MG63 (cell line): Measurements from ENCODE around the gene GLRA3. TPM values are rescaled to one million over a fixed set of nuclear protein-coding genes. Genes with fewer than 3 reads are reported as not detected.
A peak's percentile ranks its signal among the peaks of the same experiment; 100 is the strongest.
"Not testable (repeated sequence)": the region's sequence is repeated elsewhere in the genome, so short reads cannot be mapped to it uniquely, and the experiment has no call there.

ENCODE experiments used
- DNase-seq: peaks from one replicate; pipeline ENCODE4 v3.0.0-alpha.2; 2020
- H3K27me3 ChIP-seq: fragments of 250-450 bp; sonication (Bioruptor Pico); 2 replicates; pipeline ENCODE4 v1.5.1; 2020; ENCODE audit warnings: mild to moderate bottlenecking, moderate library complexity
- H3K36me3 ChIP-seq: fragments of 250-450 bp; sonication (Bioruptor Pico); 2 replicates; pipeline ENCODE4 v1.5.1; 2020; ENCODE audit warnings: mild to moderate bottlenecking, moderate library complexity
- H3K4me3 ChIP-seq: fragments of 250-450 bp; sonication (Bioruptor Pico); 2 replicates; pipeline ENCODE4 v1.5.1; 2020; ENCODE audit warnings: mild to moderate bottlenecking, moderate library complexity
- H3K9me3 ChIP-seq: fragments of 250-450 bp; sonication (Bioruptor Pico); 2 replicates; pipeline ENCODE4 v1.5.1; 2020; ENCODE audit warnings: mild to moderate bottlenecking, moderate library complexity
- total RNA-seq: library from RNA; depleted of rRNA; stranded (reverse); fragments of >200 nt; shearing (Covaris generic); gene quantifications from 2 replicates; pipeline ENCODE4 v1.2.3, GENCODE V29; 2014; ENCODE audit warnings: low replicate concordance

Gene GLRA3
- total RNA-seq, 1 experiment from 2014 or later, result not detected

DNA sequence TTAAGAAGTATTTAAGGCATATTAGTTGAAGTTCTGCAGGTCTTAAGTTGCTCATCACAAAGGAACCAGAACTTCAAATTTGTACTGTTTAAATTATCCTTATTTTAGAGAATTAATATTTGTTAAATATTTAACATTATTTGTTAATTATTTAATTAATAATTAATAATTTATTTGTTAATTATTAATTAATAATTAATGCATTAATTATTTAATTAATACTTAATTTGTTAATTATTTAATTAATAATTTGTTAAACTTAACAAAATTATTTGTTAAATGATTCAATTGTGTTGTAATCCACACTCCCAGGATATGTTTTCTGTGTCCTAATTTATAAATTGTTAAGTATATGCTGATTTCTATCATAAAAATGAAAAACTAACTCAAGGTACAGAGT, 129.4 kb downstream of the GLRA3 start:
- H3K9me3 ChIP-seq, result no peaks in the 10 kb centered on the region
- no peak overlapping the region for H3K4me3 ChIP-seq
- DNase-seq, result no peak
- H3K36me3 ChIP-seq, result no peaks in the 10 kb centered on the region
- H3K27me3 ChIP-seq, result no peaks in the 10 kb centered on the region

DNA sequence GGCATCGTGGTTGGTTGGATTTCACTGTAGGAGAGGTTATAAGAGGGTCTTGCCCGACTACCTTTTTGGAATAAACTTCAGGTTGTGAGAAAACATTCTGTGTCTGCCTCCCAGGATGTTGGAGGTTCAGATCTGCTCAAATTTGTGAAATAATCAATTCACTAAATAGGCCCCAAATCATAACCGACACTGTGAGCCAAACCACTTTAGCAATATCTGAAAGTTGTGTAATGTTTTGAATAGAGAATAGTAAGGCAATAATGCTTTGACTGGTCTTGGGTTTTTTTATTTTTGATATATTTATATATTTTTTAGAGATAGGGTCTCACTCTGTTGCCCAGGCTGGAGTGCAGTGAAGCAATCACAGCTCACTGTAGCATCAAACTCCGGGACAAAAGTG, 131.2 kb downstream of the GLRA3 start:
- H3K9me3 ChIP-seq, result no peaks in the 10 kb centered on the region; the same call in 1 of the 2 replicates
- H3K4me3 ChIP-seq, result no peak overlapping the region
- H3K36me3 ChIP-seq, result no peaks in the 10 kb centered on the region
- DNase-seq, result no peak
- H3K27me3 ChIP-seq, result no peaks in the 10 kb centered on the region

DNA sequence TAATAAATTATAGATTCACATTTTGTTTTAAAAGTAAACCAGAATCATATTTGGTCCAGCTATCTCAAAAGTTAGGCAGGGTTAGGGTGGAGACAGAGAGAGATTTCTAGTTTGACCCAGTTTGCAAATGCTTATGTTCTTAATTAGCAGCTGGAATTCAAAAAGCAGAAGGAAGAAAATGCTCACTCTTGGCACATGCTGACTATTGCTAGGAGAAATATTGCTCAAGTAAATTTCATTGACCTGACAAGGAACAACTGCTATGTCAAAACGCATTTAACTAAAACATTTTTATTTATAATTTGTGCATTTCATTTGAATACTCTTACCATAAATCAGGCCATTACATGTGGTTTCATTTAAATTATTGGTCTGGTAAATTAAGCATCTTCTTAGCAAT, 131.8 kb downstream of the GLRA3 start:
- H3K9me3 ChIP-seq, result no peaks in the 10 kb centered on the region; the same call in 1 of the 2 replicates
- no peak for DNase-seq
- H3K27me3 ChIP-seq, result no peaks in the 10 kb centered on the region
- H3K4me3 ChIP-seq, result no peak overlapping the region
- no peaks in the 10 kb centered on the region for H3K36me3 ChIP-seq

DNA sequence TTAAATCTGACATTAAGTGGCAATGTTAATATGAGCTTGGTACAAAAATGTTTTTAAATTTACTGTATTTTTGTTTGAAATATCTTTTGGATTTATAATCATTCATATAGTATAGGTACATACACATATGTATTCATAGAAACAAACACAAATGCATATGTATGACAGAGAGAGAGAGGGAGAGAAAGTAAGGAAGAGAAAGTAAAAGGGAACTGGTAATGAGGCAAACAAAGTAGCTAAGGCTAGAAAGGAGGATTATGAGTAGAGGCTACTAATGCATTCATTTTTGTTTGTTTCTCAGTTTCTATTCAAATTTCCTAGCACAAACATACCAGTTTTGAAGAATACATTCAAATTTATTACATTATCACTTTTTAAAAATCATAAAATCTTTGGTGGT, 132.4 kb downstream of the GLRA3 start:
- no peak for DNase-seq
- Histone ChIP-seq H3K36me3 (no peaks in the 10 kb centered on the region), H3K9me3 (no peaks in the 10 kb centered on the region; the same call in 1 of the 2 replicates), H3K27me3 (no peaks in the 10 kb centered on the region), H3K4me3 (no peak overlapping the region)

DNA sequence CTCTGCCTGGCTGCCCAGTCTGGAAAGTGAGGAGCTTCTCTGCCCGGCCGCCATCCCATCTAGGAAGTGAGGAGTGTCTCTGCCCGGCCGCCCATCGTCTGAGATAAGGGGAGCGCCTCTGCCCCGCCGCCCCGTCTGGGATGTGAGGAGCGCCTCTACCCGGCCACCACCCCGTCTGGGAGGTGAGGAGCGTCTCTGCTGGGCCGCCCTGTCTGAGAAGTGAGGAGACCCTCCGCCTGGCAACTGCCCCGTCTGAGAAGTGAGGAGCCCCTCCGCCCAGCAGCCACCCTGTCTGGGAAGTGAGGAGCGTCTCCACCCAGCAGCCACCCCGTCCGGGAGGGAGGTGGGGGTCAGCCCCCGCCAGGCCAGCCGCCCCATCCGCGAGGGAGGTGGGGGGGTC, 137.2 kb downstream of the GLRA3 start:
- DNase-seq, H3K36me3 ChIP-seq, H3K9me3 ChIP-seq, H3K4me3 ChIP-seq, H3K27me3 ChIP-seq: not testable (repeated sequence)

DNA sequence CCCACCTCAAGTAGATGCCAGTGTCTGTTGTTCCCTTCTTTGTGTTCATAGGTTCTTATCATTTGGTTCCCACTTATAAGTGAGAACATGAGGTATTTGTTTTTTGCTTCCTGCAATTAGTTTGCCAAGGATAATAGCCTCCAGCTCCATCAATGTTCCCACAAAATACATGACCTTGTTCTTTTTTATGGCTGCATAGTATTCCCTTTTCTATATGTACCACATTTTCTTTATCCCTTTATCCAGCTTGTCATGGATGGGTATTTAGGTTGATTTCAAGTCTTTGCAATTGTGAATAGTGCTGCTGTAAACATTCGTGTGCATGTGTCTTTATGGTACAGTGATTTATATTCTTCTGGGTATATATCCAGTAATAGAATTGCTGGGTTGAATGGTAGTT, 138.4 kb downstream of the GLRA3 start:
- Histone ChIP-seq H3K4me3 (no peak overlapping the region), H3K36me3 (no peaks in the 10 kb centered on the region), H3K9me3 (peaks cover 7% of the 10 kb centered on the region), H3K27me3 (no peaks in the 10 kb centered on the region)
- no peak for DNase-seq

DNA sequence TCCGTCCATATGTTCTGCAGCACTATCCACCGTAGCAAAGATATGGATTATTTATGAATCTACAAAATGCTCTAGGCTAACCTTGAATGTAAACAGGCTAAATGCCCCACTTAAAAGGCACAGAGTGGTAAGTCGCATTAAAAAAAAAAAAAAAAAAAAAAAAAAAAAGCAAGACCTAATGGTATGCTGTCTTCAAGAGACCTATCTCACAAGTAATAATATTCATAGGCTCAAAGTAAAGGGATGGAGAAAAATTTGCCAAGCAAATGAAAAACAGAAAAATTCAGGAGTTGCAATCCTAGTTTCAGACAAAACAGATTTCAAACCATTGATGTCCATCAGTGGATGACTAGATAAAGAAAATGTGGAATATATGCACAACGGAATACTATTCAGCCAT, 139.4 kb downstream of the GLRA3 start:
- Histone ChIP-seq H3K27me3 (no peaks in the 10 kb centered on the region), H3K36me3 (no peaks in the 10 kb centered on the region), H3K4me3 (no peak overlapping the region), H3K9me3 (peaks cover 7% of the 10 kb centered on the region)
- DNase-seq, result no peak

DNA sequence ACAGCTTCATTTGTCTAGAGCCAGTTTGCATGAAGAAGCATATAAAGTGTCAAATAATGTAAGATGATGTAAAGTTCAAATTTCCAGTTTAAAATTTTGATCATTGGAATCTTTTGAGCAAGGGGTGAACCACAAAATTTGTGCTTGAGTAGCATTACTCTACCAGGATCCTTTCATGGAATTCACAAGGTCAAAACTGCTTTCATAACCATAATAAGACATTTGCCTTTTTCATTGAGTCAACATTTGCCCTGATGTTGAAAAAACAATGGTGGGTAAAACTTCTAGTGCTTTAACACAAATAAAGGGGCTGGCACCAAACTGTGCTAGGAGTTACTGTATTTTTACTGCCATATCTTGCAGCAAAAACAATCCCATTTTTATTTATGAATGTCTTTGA, 142.2 kb downstream of the GLRA3 start:
- no peak for DNase-seq
- no peaks in the 10 kb centered on the region for H3K27me3 ChIP-seq
- no peaks in the 10 kb centered on the region for H3K36me3 ChIP-seq
- H3K4me3 ChIP-seq, result no peak overlapping the region
- H3K9me3 ChIP-seq, result peaks cover 7% of the 10 kb centered on the region; the same call in 1 of the 2 replicates

DNA sequence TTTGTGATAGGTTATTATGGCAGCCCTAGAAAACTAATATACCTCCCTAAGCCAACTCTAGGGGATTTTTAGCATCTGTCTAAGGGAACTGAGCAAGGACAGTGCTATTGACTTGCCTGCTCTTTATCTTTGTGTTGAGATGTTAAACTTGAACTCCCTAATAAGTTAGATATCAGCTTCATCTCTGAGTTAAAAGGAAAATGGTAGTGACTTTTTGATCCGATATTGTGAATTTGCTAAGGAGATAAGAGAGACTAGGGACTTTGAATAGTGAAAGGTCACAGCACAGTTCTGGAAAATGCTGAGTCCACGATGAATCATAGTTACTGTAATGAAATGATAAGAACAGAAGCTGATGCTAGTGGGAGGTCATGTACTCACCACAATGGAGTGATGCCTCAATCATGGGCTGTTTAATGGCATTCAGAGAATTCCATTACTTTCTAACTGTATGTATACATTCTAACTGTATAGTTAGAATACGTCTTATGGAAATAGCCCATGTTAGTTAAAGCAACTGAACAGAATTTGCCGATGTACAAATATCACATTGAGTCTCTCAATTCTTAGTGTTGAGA, 147.2 kb downstream of the GLRA3 start:
- no peak for DNase-seq
- no peak overlapping the region for H3K4me3 ChIP-seq
- H3K27me3 ChIP-seq, result no peaks in the 10 kb centered on the region
- H3K36me3 ChIP-seq, result no peaks in the 10 kb centered on the region
- H3K9me3 ChIP-seq, result no peaks in the 10 kb centered on the region

DNA sequence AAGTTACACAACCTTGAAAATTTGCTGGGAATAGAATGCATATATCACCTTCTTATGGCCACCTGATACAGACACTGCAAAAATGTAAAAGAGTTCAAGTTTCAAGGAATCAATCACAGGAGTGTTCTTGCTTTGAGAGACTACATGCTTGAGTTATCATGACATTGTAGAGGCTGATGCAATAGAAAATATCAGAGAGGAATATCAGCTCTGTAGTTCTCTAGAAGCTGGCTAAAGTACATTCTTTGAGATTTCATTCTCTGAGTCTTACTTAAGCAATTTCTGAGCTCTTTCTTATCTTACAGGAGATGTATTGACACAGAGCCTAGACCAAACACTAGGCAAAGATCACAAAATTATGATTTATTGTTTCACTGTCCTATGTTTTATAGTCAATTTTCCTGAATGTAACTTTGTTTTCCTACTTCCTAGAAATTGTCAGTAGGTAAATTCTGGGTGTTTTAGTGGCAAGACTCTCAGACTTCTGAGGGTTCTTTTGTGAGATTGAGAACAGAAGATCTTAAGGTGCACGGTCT, 154.7 kb downstream of the GLRA3 start:
- Histone ChIP-seq H3K4me3 (no peak overlapping the region), H3K9me3 (0 out of 2 replicates have a peak, but pooled peaks cover 2% of the 10 kb centered on the region), H3K27me3 (no peaks in the 10 kb centered on the region), H3K36me3 (no peaks in the 10 kb centered on the region)
- DNase-seq, result no peak

DNA sequence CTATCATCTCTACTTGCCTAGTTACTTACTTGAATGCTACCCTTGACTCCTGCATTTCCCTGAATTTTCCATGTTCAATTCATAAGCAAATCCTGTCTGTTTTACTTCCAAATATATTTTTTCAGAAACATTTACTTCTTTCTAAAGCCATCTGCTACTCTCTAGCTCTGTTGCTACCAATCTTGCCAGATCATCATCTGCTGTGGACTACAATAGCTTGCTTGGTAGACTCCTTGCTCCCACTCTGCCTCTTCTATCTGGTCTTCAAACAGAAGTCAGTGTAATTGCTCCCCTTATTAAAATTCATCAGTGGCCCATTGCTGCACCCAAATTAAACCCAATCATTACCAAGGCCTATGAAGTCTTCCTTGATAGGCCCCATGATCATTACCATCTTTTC, 155.2 kb downstream of the GLRA3 start:
- H3K27me3 ChIP-seq, result no peaks in the 10 kb centered on the region
- no peak for DNase-seq
- H3K9me3 ChIP-seq, result 0 out of 2 replicates have a peak, but pooled peaks cover 2% of the 10 kb centered on the region
- no peaks in the 10 kb centered on the region for H3K36me3 ChIP-seq
- no peak overlapping the region for H3K4me3 ChIP-seq

DNA sequence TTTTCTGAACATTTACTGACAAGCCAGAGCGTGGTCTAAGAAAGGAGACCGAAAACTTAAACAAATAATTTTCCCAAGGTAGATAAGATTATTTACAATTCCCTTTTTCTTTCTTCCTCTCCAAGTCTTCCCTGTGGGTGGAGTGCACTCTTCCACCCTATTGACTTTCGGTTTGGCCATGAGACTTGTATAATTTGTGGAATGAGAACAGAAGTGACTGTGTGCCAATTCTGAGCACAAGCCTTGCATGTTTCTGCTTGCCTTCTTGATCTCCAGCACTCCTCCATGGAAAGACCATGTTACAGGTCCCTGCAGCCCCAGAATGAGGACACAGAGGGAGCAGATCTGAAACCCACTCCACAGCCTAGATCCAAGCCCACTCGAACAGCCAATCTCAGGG, 156.8 kb downstream of the GLRA3 start:
- Histone ChIP-seq H3K4me3 (no peak overlapping the region), H3K36me3 (no peaks in the 10 kb centered on the region), H3K9me3 (0 out of 2 replicates have a peak, but pooled peaks cover 2% of the 10 kb centered on the region), H3K27me3 (no peaks in the 10 kb centered on the region)
- DNase-seq, result no peak

DNA sequence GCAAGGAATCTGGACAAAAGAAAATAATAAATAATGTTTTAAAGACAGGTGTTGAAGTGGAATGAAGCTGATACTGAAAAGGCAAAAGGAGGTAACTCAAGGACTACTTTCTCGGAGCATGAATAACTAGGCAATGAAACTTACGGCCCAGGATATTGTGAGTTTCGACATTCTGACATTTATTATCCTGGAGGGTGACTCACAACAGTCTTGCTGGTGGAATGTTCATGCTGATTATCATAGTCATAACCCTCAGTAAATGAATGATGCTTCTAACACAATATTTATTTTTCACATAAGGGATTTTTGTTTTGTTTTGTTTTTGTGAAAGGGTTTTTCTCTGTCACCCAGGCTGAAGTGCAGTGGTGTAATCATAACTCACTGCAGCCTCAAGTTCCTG, 159.8 kb downstream of the GLRA3 start:
- 0 out of 2 replicates have a peak, but pooled peaks cover 2% of the 10 kb centered on the region for H3K9me3 ChIP-seq
- peak; percentile 5 for DNase-seq
- no peaks in the 10 kb centered on the region for H3K27me3 ChIP-seq
- H3K4me3 ChIP-seq, result no peak overlapping the region
- H3K36me3 ChIP-seq, result no peaks in the 10 kb centered on the region

DNA sequence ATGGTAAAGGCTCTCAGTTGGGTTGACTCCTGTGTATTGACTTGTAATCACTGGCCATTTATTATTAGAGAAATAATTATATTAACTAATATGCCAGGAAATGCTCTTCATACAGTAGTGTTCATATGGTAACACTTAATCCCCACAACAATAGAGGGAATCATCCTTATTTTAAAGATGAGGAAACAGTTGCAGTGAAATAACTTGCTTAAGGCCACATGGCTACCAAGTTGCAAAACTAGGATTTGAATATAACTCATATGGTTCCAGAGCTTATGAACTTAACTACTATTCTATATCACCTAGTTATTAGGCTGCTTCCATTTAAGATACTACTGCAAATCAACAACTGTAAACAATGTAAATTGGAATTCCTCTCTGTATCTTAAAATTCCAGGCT, 163.2 kb downstream of the GLRA3 start:
- DNase-seq, result no peak
- 0 out of 2 replicates have a peak, but pooled peaks cover 2% of the 10 kb centered on the region for H3K9me3 ChIP-seq

DNA sequence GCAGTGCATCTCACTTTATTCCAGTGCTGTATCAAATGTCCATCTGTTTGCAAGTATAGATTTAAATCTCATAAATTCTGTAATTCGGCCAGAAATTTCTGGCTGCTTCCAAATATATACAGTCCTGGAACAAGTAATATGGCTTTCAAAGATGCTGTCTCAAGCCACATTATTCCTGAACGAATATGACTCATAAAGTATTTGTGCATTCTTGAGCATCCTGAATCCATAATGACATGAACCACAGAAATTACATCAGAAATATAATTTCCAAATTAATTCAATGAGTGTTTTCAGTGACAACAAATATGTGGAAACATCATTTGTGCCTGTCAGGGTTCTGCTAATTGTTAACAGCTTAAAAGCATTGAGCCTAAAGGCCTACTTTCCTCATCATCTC, 165.8 kb downstream of the GLRA3 start:
- Histone ChIP-seq H3K36me3 (no peaks in the 10 kb centered on the region), H3K4me3 (no peak overlapping the region), H3K9me3 (0 out of 2 replicates have a peak, but pooled peaks cover 3% of the 10 kb centered on the region), H3K27me3 (no peaks in the 10 kb centered on the region)
- DNase-seq, result no peak

More for the DNA sequence above, 163.2 kb downstream of the GLRA3 start:
- H3K36me3 ChIP-seq, result no peaks in the 10 kb centered on the region
- H3K4me3 ChIP-seq, result no peak overlapping the region
- no peaks in the 10 kb centered on the region for H3K27me3 ChIP-seq

DNA sequence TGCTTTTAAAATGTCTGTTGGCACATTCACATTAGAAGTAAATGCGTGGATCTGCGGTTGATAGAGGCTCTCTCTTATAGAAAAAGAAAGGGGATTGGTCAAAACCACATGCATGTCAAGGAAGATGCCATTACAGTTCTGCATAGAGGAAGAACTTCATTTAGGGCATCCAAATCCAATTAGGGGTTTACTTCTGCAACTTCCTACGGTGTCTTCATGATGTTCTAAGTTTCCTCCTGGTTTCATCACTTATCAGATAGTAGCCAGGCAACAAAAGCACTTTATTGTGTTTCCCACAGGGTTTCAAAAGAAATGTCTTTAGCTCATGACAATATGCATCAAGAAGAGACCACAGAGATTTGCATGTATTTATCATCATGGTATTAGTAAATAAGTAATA, 170.8 kb downstream of the GLRA3 start:
- no peak for DNase-seq

DNA sequence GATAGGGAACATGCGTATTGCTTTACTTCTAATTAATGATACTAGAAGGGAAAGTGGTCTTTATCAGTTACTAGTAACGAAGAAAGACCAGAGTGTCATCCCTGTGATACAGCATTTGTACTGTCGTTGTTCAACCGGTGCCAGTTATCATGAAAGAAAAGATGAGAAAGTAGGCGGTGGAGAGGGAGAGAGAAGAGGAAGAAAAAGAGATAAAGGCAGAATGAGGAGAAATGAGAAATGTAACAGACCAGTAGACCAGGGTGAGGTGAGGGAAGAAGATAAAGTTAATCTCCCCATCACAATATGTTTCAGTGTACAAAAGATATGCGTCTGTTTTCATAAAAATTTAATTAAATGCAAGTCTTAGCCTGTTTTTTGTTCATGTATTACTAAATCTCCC, 171.6 kb downstream of the GLRA3 start:
- Histone ChIP-seq H3K9me3 (0 out of 2 replicates have a peak, but pooled peaks cover 3% of the 10 kb centered on the region), H3K36me3 (no peaks in the 10 kb centered on the region), H3K27me3 (no peaks in the 10 kb centered on the region; the same call in 1 of the 2 replicates), H3K4me3 (no peak overlapping the region)
- no peak for DNase-seq

More for the DNA sequence above, 170.8 kb downstream of the GLRA3 start:
- H3K36me3 ChIP-seq, result no peaks in the 10 kb centered on the region
- 0 out of 2 replicates have a peak, but pooled peaks cover 3% of the 10 kb centered on the region for H3K9me3 ChIP-seq
- no peak overlapping the region for H3K4me3 ChIP-seq
- H3K27me3 ChIP-seq, result no peaks in the 10 kb centered on the region; the same call in 1 of the 2 replicates

DNA sequence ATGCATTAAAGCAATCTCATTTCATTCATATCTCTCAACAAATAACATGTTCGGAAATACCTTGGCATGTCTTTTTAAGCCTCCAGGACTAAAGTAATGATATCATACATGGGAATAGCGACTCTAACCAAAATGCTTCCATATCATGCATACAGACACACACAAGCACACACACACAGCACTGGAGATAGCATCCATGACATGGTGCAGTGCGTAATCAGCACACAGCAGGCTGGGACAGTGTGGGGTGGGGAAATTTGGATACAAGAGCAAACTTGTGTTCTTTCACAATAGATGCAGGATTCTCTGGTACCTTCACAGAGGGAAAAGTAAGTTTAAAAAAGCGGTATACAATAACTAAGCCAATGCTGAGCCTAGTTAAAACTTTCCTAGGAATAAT, 174.4 kb downstream of the GLRA3 start:
- Histone ChIP-seq H3K27me3 (no peaks in the 10 kb centered on the region; the same call in 1 of the 2 replicates), H3K4me3 (no peak overlapping the region), H3K9me3 (no peaks in the 10 kb centered on the region), H3K36me3 (no peaks in the 10 kb centered on the region)
- DNase-seq, result no peak
